HEK293T (cell line): ENCODE results near the gene NINL.

Experiments used
- CTCF ChIA-PET: fragments of 350-600 bp; formaldehyde crosslinking; extraction: SDS; loops from one replicate; lab custom pipeline; 2021; ENCODE audit warnings: antibody characterized with exemption, inconsistent platforms; lab: Yijun Ruan, JAX
- POLR2A ChIA-PET: fragments of 350-600 bp; formaldehyde crosslinking; extraction: SDS; loops from one replicate; lab custom pipeline; 2020; ENCODE audit warnings: antibody characterized with exemption, inconsistent platforms; lab: Yijun Ruan, JAX
- DNase-seq: peaks from one replicate; pipeline ENCODE4 v3.0.0; 2012; ENCODE audit warnings: mixed read lengths; ENCODE audit errors: extremely low spot score
- ARNT ChIP-seq: fragments of 450-650 bp; IDR thresholded peaks from 2 replicates; pipeline ENCODE4 v1.6.1; 2017; ENCODE audit warnings: mild to moderate bottlenecking
- BHLHE40 ChIP-seq: fragments of 450-650 bp; IDR thresholded peaks from 2 replicates; pipeline ENCODE4 v1.6.1; 2016; ENCODE audit warnings: mild to moderate bottlenecking, moderate library complexity, borderline replicate concordance
- CTBP1 ChIP-seq: fragments of 450-650 bp; IDR thresholded peaks from 2 replicates; pipeline ENCODE4 v1.6.1; 2016; ENCODE audit warnings: borderline replicate concordance
- ELF4 ChIP-seq: fragments of 450-650 bp; IDR thresholded peaks from 2 replicates; pipeline ENCODE4 v1.6.1; 2017; ENCODE audit warnings: antibody characterized with exemption
- FOXA1 ChIP-seq: fragments of 450-650 bp; IDR thresholded peaks from 2 replicates; pipeline ENCODE4 v1.6.1; 2016; ENCODE audit warnings: mild to moderate bottlenecking
- FOXK2 ChIP-seq: fragments of 450-650 bp; IDR thresholded peaks from 2 replicates; pipeline ENCODE4 v1.6.1; 2016; ENCODE audit warnings: mild to moderate bottlenecking
- FOXM1 ChIP-seq: fragments of 450-650 bp; IDR thresholded peaks from 2 replicates; pipeline ENCODE4 v1.6.1; 2017; ENCODE audit warnings: mild to moderate bottlenecking, borderline replicate concordance
- HDGF ChIP-seq: fragments of 450-650 bp; IDR thresholded peaks from 2 replicates; pipeline ENCODE4 v1.6.1; 2017; ENCODE audit warnings: antibody characterized with exemption, borderline replicate concordance
- L3MBTL2 ChIP-seq: fragments of 450-650 bp; conservative IDR thresholded peaks from 2 replicates; pipeline ENCODE4 v1.6.1; 2016; ENCODE audit warnings: mild to moderate bottlenecking
- LEF1 ChIP-seq: fragments of 450-650 bp; IDR thresholded peaks from 2 replicates; pipeline ENCODE4 v1.6.1; 2017; ENCODE audit warnings: mild to moderate bottlenecking, borderline replicate concordance
- NFRKB ChIP-seq: fragments of 450-650 bp; IDR thresholded peaks from 2 replicates; pipeline ENCODE4 v1.6.1; 2016; ENCODE audit warnings: mild to moderate bottlenecking, moderate library complexity
- SP1 ChIP-seq: fragments of 450-650 bp; IDR thresholded peaks from 2 replicates; pipeline ENCODE4 v1.6.1; 2017
- SUZ12 ChIP-seq: fragments of 450-650 bp; IDR thresholded peaks from 2 replicates; pipeline ENCODE4 v1.6.1; 2016; ENCODE audit warnings: mild to moderate bottlenecking
- TARDBP ChIP-seq: fragments of 450-650 bp; IDR thresholded peaks from 2 replicates; pipeline ENCODE4 v1.6.1; 2016
- ZNF384 ChIP-seq: fragments of 450-650 bp; IDR thresholded peaks from 2 replicates; pipeline ENCODE4 v1.6.1; 2016
- TF ChIP-seq, protein P1 (sequence below): fragments of 450-650 bp; IDR thresholded peaks from 2 replicates; pipeline ENCODE4 v1.6.1; 2016

Gene NINL

DNA sequence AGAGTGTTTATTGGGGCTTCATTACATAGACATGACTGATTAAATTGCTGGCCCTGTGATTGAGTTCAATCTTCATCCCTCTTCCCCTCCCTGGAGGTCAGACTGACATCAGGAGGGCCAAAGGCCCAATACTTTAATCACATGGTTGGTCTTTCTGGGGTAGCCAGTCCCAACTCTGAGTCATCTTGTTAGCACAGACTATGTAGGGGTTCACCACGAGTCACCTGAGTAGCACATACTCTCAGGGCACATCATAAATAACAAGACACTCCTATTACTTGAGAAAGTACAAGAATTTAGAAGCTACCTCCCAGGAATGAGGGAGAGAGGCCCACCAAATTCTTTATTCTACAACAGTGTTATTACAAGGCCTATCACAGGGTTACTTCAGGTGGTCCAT, 166.6 kb downstream of the NINL start:
- TF ChIP-seq ZNF384 (no peak), FOXM1 (no peak)
- ChIA-PET CTCF (interaction anchor here (1.6 kb wide), 1 partner anchor 11 kb away, joined by 3 read pairs; the partner anchor contains the start of gene GINS1), POLR2A (no interaction called here)
- no peak for DNase-seq

DNA sequence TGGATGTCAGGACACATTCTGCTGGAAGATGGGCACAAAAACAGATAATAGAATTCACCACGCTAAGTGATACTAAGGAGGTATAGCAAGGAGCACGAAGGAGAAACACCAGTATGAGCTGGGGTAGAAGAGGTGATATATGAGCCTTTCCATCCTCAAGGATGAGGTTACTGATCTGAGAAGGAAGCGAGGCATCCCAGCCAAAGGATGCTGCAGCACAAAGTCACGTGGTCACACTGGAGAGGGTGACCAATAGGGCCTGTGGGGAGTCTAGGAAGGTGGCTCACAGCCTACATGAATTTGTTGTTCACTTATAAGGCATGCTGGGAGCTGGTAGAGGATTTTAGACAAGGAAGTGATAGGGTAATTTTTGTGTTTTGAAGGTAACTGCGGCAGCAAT, 176.4 kb downstream of the NINL start:
- DNase-seq, result no peak
- TF ChIP-seq BHLHE40, result no peak
- TF ChIP-seq HDGF, result no peak
- no peak for TF ChIP-seq L3MBTL2
- no peak for TF ChIP-seq ELF4
- TF ChIP-seq ZNF384, result no peak
- TF ChIP-seq FOXK2, result no peak
- no peak for TF ChIP-seq FOXM1
- CTCF ChIA-PET, result interaction anchor here (1.1 kb wide), 1 partner anchor 14 kb away, joined by 4 read pairs; no protein-coding TSS in a partner anchor
- POLR2A ChIA-PET, result interaction anchor here (1.0 to 2.3 kb wide), 4 partner anchors 8 to 175 kb away, joined by 4 to 26 read pairs (median 11); no protein-coding TSS in a partner anchor

DNA sequence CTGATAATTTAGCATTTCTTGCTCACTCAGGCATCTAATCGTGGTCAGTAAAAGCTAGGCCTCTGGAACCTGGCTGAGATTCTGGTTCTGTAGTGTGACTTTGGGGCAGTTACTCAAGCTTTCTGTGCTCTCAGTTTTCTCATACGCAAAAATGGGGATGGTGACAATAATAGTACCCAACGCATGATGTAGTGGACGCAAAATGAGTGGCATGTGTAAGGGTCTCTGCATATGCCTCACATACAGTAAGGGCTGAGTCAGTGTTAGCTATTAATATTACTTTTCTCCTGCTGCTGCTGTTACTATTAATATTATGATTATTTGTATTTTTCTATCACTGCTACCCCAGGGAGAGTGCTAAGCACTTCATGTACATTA, 177.2 kb downstream of the NINL start:
- POLR2A ChIA-PET, result interaction anchor here (0.7 to 2.3 kb wide), 16 partner anchors 9 to 415 kb away, joined by 3 to 26 read pairs (median 4); no protein-coding TSS in a partner anchor
- CTCF ChIA-PET, result interaction anchor here (0.6 to 1.2 kb wide), 3 partner anchors 9 to 1347 kb away, joined by 3 to 7 read pairs (median 4); no protein-coding TSS in a partner anchor
- DNase-seq, result no peak
- TF ChIP-seq BHLHE40, result no peak
- TF ChIP-seq ZNF384, result no peak
- TF ChIP-seq CTBP1, result no peak
- TF ChIP-seq FOXM1, result no peak
- TF ChIP-seq, protein P1, sequence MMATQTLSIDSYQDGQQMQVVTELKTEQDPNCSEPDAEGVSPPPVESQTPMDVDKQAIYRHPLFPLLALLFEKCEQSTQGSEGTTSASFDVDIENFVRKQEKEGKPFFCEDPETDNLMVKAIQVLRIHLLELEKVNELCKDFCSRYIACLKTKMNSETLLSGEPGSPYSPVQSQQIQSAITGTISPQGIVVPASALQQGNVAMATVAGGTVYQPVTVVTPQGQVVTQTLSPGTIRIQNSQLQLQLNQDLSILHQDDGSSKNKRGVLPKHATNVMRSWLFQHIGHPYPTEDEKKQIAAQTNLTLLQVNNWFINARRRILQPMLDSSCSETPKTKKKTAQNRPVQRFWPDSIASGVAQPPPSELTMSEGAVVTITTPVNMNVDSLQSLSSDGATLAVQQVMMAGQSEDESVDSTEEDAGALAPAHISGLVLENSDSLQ, result no peak
- no peak for TF ChIP-seq L3MBTL2
- TF ChIP-seq LEF1, result no peak
- no peak for TF ChIP-seq SP1
- TF ChIP-seq HDGF, result no peak
- TF ChIP-seq FOXK2, result no peak
- no peak for TF ChIP-seq ARNT
- no peak for TF ChIP-seq ELF4
- no peak for TF ChIP-seq NFRKB
- TF ChIP-seq SUZ12, result no peak
- TF ChIP-seq FOXA1, result no peak
- TF ChIP-seq TARDBP, result no peak

DNA sequence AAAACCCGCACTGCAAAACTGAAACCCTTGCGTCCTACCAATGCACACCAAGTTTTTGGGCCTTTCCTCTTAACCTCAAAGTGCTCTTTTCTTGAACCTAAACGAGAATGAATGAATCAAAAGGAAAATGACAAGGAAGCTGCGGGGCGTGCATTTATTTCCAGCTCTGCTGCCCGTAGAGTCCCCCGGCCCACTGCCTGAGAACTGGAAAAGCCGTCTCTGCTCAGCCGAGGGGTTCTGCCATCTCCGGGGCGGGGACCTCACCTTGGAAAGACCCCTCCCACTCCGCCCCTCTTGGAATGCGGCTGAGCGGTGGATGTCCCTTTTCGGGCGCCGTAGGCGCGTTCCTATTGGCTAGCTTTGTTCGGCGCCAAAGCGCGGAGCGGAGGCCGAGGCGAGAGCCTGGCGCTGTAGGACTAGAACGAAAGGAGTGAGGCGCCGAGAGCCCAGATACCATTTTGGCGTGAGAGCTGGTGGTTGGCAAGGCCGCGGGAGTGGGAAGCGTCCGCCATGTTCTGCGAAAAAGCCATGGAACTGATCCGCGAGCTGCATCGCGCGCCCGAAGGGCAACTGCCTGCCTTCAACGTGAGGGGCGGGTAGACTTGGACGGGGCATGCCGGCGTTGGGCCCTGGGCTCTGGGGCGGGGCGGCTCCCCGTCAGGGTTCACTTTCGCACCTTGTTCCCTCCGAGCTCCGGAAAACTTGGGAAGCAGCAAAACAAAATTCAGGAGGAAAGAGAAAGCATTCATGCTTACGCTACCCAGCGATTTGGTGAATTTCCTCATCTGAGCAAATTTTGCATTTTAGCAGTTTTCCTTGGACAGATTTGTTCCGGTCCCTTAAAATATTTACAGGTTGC, 177.8 kb downstream of the NINL start, which contains the start of gene GINS1:
Gene GINS1 (plus strand): TSS at position 363 of the 859 bp plus-strand sequence. CDS start 148 bp downstream, at position 511.
- CTCF ChIA-PET, result interaction anchor here (0.6 to 1.2 kb wide), 3 partner anchors 9 to 1346 kb away, joined by 3 to 7 read pairs (median 4); no protein-coding TSS in a partner anchor
- POLR2A ChIA-PET, result interaction anchor here (0.6 to 2.3 kb wide), 26 partner anchors 9 to 419 kb away, joined by 3 to 26 read pairs (median 4); partner anchors contain the start of genes ABHD12 and PYGB
- no peak for TF ChIP-seq HDGF
- TF ChIP-seq L3MBTL2, result peak; percentile 97
- peak; percentile 89 for DNase-seq
